Epithelial cell of proximal tubule (primary cell): Measurements from ENCODE around the gene MOBP. TPM values are rescaled to one million over a fixed set of nuclear protein-coding genes. Genes with fewer than 3 reads are reported as not detected.
"Not testable (repeated sequence)": the region's sequence is repeated elsewhere in the genome, so short reads cannot be mapped to it uniquely, and the experiment has no call there.

ENCODE experiments used
- DNase-seq: peaks from one replicate; pipeline ENCODE4 v3.0.0-alpha.2; 2011; ENCODE audit warnings: low read depth
- H3K4me3 ChIP-seq: 2 replicates; pipeline ENCODE4 v1.5.1; 2011; ENCODE audit warnings: low read depth, mild to moderate bottlenecking, low read length
- CTCF ChIP-seq: conservative IDR thresholded peaks from 2 replicates; pipeline ENCODE4 v1.5.1; 2012; ENCODE audit warnings: low read depth, mild to moderate bottlenecking, low read length
- total RNA-seq: library from RNA; depleted of rRNA; stranded (reverse); fragments of >200 nt; gene quantifications from 2 replicates; pipeline ENCODE4 v1.2.3, GENCODE V29; 2015

Gene MOBP
- total RNA-seq, 1 donor from 2014 or later: 0.35 TPM

- DNase-seq: no peak
- no peak for TF ChIP-seq CTCF
Observed at GRCh38 chr3:39449796-39450195, 17.7 kb upstream of the MOBP start.

GRCh38 chr3:39453134-39453533, 14.3 kb upstream of the MOBP start:
- no peak for DNase-seq
- no peak for TF ChIP-seq CTCF

More at GRCh38 chr3:39449796-39450195, 17.7 kb upstream of the MOBP start:
- H3K4me3 ChIP-seq: no peak overlapping the region

GRCh38 chr3:39453872-39454271, 13.6 kb upstream of the MOBP start:
- not testable (repeated sequence) for DNase-seq, H3K4me3 ChIP-seq

More at GRCh38 chr3:39453134-39453533, 14.3 kb upstream of the MOBP start:
- no peak overlapping the region for H3K4me3 ChIP-seq

GRCh38 chr3:39454591-39455217, 12.8 kb upstream of the MOBP start:
- no peak for DNase-seq
- TF ChIP-seq CTCF: no peak

GRCh38 chr3:39456159-39456558, 11.3 kb upstream of the MOBP start:
- H3K4me3 ChIP-seq: no peak overlapping the region
- TF ChIP-seq CTCF: no peak
- no peak for DNase-seq

More at GRCh38 chr3:39454591-39455217, 12.8 kb upstream of the MOBP start:
- no peak overlapping the region for H3K4me3 ChIP-seq

GRCh38 chr3:39457361-39457760, 10.1 kb upstream of the MOBP start:
- no peak for DNase-seq
- no peak overlapping the region for H3K4me3 ChIP-seq
- TF ChIP-seq CTCF: no peak

GRCh38 chr3:39458579-39458978, 8.9 kb upstream of the MOBP start:
- not testable (repeated sequence) for DNase-seq, H3K4me3 ChIP-seq

GRCh38 chr3:39460677-39461076, 6.8 kb upstream of the MOBP start:
- no peak for TF ChIP-seq CTCF
- H3K4me3 ChIP-seq: no peak overlapping the region
- DNase-seq: no peak
